Anterior cingulate cortex (tissue), 58 donors: ENCODE results near the gene INTS7.
"Not testable (repeated sequence)": the region's sequence is repeated elsewhere in the genome, so short reads cannot be mapped to it uniquely, and the experiment has no call there.

ENCODE experiments used
- DNase-seq, 58 donors: peaks; one replicate each; lab custom pipeline; 2025; lab: John Stamatoyannopoulos, UW

INTS7 gene

GRCh38 chr1:212039622-212040021 lies 4.3 kb upstream of the INTS7 start:
- DNase-seq = no peak

DNA sequence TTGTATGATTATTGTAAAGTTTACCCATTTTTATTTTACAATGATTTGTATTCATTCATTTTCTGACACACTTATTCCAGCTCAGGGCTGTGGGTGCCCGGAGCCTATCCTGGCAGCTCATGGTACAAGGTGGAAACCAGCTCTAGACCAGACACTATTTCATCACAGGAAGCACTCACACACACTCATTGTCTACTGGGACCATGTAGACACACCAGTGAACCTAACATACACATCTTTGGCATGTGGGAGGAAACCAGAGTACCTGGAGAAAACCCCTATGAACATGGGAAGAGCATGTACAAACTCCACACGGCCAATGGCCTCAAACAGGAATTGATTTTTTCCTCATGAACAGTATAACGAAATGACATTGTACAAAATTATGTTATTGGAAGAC lies 2.5 kb upstream of the INTS7 start:
- no peak for DNase-seq

DNA sequence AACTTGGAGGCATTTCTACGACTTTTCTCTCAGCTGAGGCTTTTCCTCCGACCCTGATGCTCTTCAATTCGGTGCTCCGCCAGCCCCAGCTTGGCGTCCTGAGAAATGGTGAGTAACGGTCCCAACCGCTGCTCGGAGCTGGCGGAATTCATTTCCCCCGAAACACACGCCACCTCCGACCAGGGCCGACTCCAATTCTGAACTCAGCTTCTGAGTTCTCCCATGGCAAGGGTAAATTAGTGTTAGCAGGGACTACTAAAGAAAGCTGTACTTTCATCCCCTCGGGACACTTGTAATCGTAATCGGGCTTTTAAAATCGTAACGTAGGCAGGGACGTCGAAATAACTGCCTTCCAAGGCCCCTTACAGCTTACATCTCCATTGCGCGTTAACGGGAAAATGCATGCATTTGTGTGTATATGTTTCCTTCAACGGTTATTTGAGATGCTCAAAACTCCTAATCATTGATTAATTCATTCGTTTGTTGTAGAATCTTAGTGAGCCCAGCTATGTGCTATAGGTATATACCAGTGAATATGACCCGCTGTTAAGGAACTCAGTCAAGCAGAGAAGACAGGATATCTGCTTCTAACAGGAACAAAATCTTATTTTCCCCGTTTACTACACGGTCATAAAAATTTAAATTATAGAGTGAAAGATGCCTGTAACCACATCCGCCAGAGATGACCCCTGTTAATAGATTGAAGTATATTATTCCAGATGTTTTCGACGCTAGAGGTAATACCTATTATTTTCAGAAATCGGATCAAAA lies 663 bp upstream of the INTS7 start:
- no peak for DNase-seq

GRCh38 chr1:212034516-212035122 lies 738 bp downstream of the INTS7 start:
- DNase-seq = peak in 5 of 58 donors; percentile 15 to 70 (median 44)

DNA sequence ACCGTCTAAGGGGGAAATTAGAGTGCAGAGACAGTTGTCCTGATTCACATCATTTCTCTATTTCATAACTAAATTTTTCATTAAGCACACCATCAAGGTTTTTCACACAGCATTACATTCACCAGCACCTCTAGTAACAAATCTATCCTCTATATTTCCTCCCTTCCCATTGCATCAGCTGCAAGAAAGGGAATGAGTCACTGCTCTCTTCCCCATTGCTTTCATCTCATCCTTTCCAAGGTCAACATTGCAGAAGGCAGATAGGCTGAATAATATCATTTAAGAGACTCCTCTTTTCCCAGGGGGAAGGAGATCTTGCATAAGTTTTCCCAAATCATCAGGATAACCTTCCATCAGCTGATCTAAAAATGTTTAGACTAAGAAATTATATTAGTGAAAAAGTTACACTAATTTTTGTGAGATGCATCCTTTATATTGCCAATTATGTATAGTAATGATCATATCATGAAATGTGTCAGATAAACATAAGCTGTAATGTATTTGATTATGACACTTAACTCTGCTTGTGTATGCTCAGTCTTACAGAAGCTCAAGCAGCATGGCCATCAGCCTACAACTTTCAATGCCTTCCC lies 4.3 kb downstream of the INTS7 start:
- no peak for DNase-seq

GRCh38 chr1:212027727-212028126 lies 7.6 kb downstream of the INTS7 start:
- DNase-seq = not testable (repeated sequence)

- no peak for DNase-seq
Observed at GRCh38 chr1:212024469-212025149, 10.7 kb downstream of the INTS7 start.

- not testable (repeated sequence) for DNase-seq
Observed at GRCh38 chr1:212022908-212023307, 12.4 kb downstream of the INTS7 start.

DNA sequence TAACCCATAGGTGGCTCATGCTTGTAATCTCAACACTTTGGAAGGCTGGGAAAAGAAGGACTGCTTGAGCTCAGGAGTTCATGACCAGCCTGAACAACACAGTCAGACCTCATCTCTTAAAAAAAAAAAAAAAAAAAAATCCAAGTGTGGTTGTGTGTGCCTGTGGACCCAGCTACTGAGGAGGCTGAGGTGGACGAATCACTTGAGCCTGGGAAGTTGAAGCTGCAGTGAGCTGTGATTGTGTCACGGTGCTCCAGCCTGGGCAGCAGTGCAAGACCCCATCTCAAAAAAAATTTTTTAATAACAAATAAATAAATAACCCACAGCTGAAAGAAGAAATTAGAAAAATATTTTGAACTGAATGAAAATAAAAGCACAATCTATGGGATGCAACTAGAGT lies 13.8 kb downstream of the INTS7 start:
- no peak for DNase-seq

DNA sequence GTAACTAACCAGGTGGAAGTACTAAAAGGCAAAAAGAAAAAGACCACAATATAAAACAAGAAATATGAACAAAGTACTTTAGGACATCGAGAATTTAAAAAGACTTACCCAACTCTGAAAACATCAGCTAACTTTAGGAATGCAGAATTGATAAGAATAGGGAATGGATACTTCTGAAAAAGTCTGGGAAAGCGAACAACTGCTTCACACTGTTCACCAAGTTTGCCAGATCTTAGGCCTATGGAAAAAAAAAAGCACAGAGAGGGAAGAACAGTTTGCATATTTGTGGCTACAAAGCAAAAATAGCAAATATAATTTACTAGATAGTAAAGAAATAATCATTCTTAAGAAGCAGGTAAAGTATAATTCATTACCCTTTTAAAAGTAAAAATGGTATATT lies 14.4 kb downstream of the INTS7 start:
- no peak for DNase-seq

- DNase-seq = no peak
Observed at GRCh38 chr1:212013672-212014071, 21.7 kb downstream of the INTS7 start.

DNA sequence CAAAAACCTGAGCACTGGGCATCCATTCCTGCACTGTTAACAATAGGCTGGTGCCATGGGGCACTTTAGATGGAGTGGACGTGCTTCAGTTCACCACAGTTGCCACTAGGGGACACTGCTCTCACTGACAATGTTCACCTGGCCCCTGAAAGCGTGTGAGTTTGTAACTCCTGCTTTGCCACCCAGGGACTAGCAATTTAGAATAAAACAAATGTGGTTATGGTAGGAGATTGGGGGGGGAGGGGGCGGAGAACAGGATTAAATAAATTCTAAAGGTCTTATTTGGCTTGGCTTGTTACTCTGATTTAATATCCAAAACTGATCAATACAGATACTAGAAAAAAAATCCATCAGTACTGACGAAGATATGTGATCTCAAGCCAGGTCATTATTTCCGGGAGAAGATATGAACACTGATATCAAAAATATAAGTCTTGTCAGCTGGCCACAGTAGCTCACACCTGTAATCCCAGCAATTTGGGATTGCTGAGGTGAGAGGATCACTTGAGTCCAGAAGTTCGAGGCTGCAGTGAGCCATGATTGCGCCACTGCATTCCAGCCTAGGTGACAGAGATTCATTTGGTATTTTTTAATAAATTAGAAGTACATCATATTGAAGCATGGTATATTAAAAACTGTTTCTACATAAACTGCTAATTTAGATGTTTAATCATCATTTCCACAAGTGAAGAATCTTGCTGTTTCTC lies 23.2 kb downstream of the INTS7 start:
- peak in 41 of 58 donors; percentile 0 to 50 (median 10) for DNase-seq

- no peak for DNase-seq
Observed at GRCh38 chr1:212010004-212010403, 25.4 kb downstream of the INTS7 start.

GRCh38 chr1:212009561-212009960 lies 25.8 kb downstream of the INTS7 start:
- DNase-seq = no peak

DNA sequence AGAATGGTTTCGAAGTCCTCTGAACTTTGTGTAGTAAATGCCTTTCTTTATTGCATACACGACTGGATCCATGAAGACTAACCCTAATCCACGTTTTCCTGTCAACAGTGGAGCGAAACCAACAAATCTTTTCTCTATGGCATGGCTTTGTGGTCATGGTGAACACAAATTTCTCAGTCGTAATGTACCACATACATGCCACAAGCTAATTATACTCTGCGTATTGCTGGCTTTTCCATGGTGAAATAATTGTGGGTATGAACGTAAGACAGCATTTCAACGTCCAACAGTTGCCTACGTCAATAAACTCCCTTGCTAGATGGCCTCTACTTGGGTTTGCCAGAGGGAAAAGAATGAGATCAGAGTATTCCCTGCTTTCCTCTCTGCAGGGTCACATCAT lies 27.5 kb downstream of the INTS7 start:
- no peak for DNase-seq

DNA sequence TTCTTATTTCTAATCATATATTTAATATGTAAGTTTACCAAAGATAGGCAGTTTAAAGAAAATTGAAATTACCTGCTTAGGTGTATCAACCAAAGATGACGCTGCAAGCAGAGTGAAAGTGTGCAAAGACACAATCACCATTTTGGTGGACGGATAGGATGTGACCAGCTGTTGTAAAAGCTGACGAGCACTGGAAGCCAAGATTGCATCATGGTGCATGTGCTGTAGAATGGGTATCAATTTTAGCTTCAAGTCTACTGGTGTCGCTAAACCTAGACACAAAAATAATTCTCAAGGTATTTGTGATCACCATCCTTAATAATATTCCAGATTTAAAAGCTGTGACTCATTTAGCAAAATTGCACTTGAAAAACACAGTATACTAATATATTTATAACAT lies 28.2 kb downstream of the INTS7 start:
- DNase-seq = no peak

GRCh38 chr1:212004895-212005608 lies 30.3 kb downstream of the INTS7 start:
- no peak for DNase-seq

DNA sequence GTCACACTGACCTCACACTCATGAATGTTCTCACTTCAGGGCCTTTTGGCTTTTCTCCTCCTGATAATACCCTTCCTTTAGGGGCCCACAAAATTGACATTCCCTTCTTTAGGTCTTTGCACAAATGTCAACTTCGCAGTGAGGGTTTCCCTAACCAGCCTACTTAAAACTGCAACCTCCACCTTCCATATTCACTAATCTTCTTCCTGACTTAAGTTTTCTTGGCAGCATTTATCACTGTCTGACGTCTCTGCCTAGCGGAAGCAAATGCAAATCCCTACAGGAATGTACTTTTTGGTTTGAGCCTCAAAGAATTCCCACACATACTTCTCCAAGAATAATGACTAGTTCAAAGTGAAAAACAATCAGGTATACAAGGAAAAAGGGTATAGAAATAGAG lies 32.8 kb downstream of the INTS7 start:
- DNase-seq = no peak

DNA sequence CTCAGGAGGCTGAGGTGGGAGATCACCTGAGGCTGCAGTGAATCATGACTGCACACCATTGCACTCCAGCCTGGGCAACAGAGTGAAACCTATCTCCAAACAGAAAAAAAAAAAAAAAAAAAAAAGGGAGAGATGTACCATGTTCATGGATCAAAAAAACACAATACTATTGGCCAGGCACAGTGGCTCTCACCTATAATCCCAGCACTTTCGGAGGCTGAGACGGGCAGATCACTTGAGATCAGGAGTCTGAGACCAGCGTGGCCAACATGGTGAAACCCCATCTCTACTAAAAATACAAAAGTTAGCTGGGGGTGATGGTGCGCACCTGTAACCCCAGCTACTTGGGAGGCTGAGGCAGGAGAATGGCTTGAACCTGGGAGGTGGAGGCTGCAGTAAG lies 37.9 kb downstream of the INTS7 start:
- not testable (repeated sequence) for DNase-seq

DNA sequence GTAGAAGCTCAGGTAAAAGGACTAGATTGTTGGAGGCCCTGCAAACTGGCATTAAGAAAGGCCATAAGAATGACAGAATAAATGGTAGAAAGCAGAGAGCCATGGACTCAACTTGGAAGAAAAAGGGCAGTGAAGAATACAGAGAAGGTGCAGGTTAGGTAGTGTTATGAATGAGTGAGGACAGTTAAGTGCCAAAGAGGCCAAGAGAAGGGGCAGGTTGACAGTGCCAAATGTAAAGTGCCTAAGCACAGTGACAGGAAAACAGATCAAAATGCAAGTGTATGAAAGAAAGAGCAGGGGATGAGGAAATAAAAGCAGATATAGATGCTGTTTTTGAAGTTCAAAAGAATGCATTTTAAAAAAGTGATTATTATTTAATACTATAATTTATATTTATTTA lies 43.7 kb downstream of the INTS7 start:
- no peak for DNase-seq
